IMR-90 (cell line): ENCODE data around the gene CUTC. TPM values are rescaled to one million over a fixed set of nuclear protein-coding genes. Genes with fewer than 3 reads are reported as not detected.

Experiments
- ATAC-seq: fragments of 200-7000 bp; cut with Tn5 transposase; 2 replicates; pipeline ENCODE4 v1.9.1; 2020; ENCODE audit warnings: low read depth, mild to moderate bottlenecking, moderate library complexity
- BruUV-seq: library from RNA; stranded (reverse); fragments of 400-500 nt; replicated peaks from 2 replicates; lab custom pipeline; 2021; lab: Mats Ljungman, UMichigan
- CTCF ChIA-PET: fragments of 300-600 bp; formaldehyde crosslinking; extraction: SDS; loops from one replicate; lab custom pipeline; 2021; ENCODE audit warnings: antibody characterized with exemption; lab: Yijun Ruan, JAX
- POLR2A ChIA-PET: fragments of 300-600 bp; sonication (Branson Sonifier 250); formaldehyde crosslinking; loops from one replicate; lab custom pipeline; 2022; ENCODE audit warnings: antibody characterized with exemption; ENCODE audit not compliant: unreplicated experiment; lab: Charles Lee
- DNase-seq: peaks from one replicate; pipeline ENCODE4 v3.0.0; 2013
- H2AFZ ChIP-seq: replicated peaks from 2 replicates; pipeline ENCODE3; 2013; ENCODE audit warnings: low read length, mild to moderate bottlenecking; ENCODE audit not compliant: poor library complexity
- H2AK5ac ChIP-seq: 2 replicates; pipeline ENCODE4 v1.6.1; 2013; ENCODE audit warnings: low read depth, low read length, inconsistent platforms
- H2AK9ac ChIP-seq: replicated peaks from 2 replicates; pipeline ENCODE3; 2013; ENCODE audit warnings: mild to moderate bottlenecking, low read depth, low read length, moderate library complexity; ENCODE audit not compliant: poor library complexity
- H2BK120ac ChIP-seq: 2 replicates; pipeline ENCODE4 v1.6.1; 2013; ENCODE audit warnings: low read depth, low read length, inconsistent platforms
- H2BK15ac ChIP-seq: 3 replicates; pipeline ENCODE4 v1.6.1; 2013; ENCODE audit warnings: low read depth, low read length, inconsistent platforms
- H2BK20ac ChIP-seq: 2 replicates; pipeline ENCODE4 v1.6.1; 2013; ENCODE audit warnings: low read depth, mild to moderate bottlenecking, inconsistent platforms, low read length, moderate library complexity
- H2BK5ac ChIP-seq: 2 replicates; pipeline ENCODE4 v1.6.1; 2013; ENCODE audit warnings: mild to moderate bottlenecking, low read depth, low read length, inconsistent platforms; ENCODE audit not compliant: poor library complexity, severe bottlenecking
- H3K14ac ChIP-seq: replicated peaks from 2 replicates; pipeline ENCODE4 v1.6.1; 2013; ENCODE audit warnings: low read depth, low read length, inconsistent platforms
- H3K18ac ChIP-seq: 2 replicates; pipeline ENCODE4 v1.6.1; 2013; ENCODE audit warnings: low read depth, low read length, control low read depth
- H3K23ac ChIP-seq: 2 replicates; pipeline ENCODE4 v1.6.1; 2013; ENCODE audit warnings: low read depth, low read length, inconsistent platforms
- H3K27ac ChIP-seq: 2 replicates; pipeline ENCODE4 v1.5.1; 2013; ENCODE audit warnings: mild to moderate bottlenecking, control low read depth, low read length; ENCODE audit not compliant: insufficient read depth
- H3K27me3 ChIP-seq: 2 replicates; pipeline ENCODE4 v1.6.1; 2013; ENCODE audit warnings: low read length; ENCODE audit not compliant: control insufficient read depth, insufficient read depth
- H3K36me3 ChIP-seq: 2 replicates; pipeline ENCODE4 v1.6.1; 2013; ENCODE audit warnings: low read length, mixed read lengths; ENCODE audit not compliant: control insufficient read depth, insufficient read depth
- H3K4ac ChIP-seq: 2 replicates; pipeline ENCODE4 v1.6.1; 2013; ENCODE audit warnings: low read depth, low read length, inconsistent platforms
- H3K4me1 ChIP-seq: 2 replicates; pipeline ENCODE4 v1.6.1; 2013; ENCODE audit warnings: low read length, mixed read lengths; ENCODE audit not compliant: control insufficient read depth, insufficient read depth
- H3K4me2 ChIP-seq: 2 replicates; pipeline ENCODE4 v1.6.1; 2013; ENCODE audit warnings: low read depth, mild to moderate bottlenecking, control low read depth, low read length, moderate library complexity
- H3K4me3 ChIP-seq: 2 replicates; pipeline ENCODE4 v1.5.1; 2013; ENCODE audit warnings: low read depth, mild to moderate bottlenecking, control low read depth, low read length, moderate library complexity; ENCODE audit not compliant: insufficient read depth
- H3K56ac ChIP-seq: 2 replicates; pipeline ENCODE4 v1.6.1; 2013; ENCODE audit warnings: low read length, inconsistent platforms; ENCODE audit not compliant: insufficient read depth; ENCODE audit errors: extremely low read depth
- H3K79me1 ChIP-seq, 2 experiments: 2 replicates each; pipeline ENCODE4 v1.6.1; 2013; ENCODE audit warnings: low read length in 2 of 2, inconsistent platforms in 1 of 2, low read depth in 1 of 2
- H3K9ac ChIP-seq: 2 replicates; pipeline ENCODE4 v1.6.1; 2013; ENCODE audit warnings: low read depth, low read length, control low read depth
- H3K9me1 ChIP-seq: 2 replicates; pipeline ENCODE4 v1.6.1; 2013; ENCODE audit warnings: low read length, inconsistent platforms; ENCODE audit not compliant: insufficient read depth
- H3K9me3 ChIP-seq: 2 replicates; pipeline ENCODE4 v1.6.1; 2013; ENCODE audit warnings: low read length; ENCODE audit not compliant: control insufficient read depth, insufficient read depth
- H4K20me1 ChIP-seq: 2 replicates; pipeline ENCODE4 v1.6.1; 2013; ENCODE audit warnings: low read length, inconsistent platforms; ENCODE audit not compliant: insufficient read depth
- H4K5ac ChIP-seq: 2 replicates; pipeline ENCODE4 v1.6.1; 2013; ENCODE audit warnings: mild to moderate bottlenecking, low read depth, low read length, control low read depth
- H4K8ac ChIP-seq, 2 experiments: 2 replicates each; pipeline ENCODE4 v1.6.1; 2013; ENCODE audit warnings: low read depth in 2 of 2, low read length in 2 of 2, control low read depth in 1 of 2, inconsistent platforms in 1 of 2
- H4K91ac ChIP-seq: 2 replicates; pipeline ENCODE4 v1.6.1; 2013; ENCODE audit warnings: low read depth, low read length, inconsistent platforms; ENCODE audit not compliant: insufficient read depth
- BHLHE40 ChIP-seq: fragments of 150-350 bp; IDR thresholded peaks from 2 replicates; pipeline ENCODE4 v1.6.1; 2016; ENCODE audit warnings: mild to moderate bottlenecking, low read depth, low read length
- CEBPB ChIP-seq: IDR thresholded peaks from 2 replicates; pipeline ENCODE4 v1.6.1; 2012; ENCODE audit warnings: low read depth, low read length, improper control_type of control experiment
- CHD1 ChIP-seq: IDR thresholded peaks from 2 replicates; pipeline ENCODE4 v1.6.1; 2012; ENCODE audit warnings: low read depth, low read length, improper control_type of control experiment
- CTCF ChIP-seq: conservative IDR thresholded peaks from 2 replicates; pipeline ENCODE4 v1.5.1; 2012; ENCODE audit warnings: mild to moderate bottlenecking, low read depth, low read length, improper control_type of control experiment
- ELK1 ChIP-seq: fragments of 150-350 bp; IDR thresholded peaks from 2 replicates; pipeline ENCODE4 v1.6.1; 2016; ENCODE audit warnings: low read depth, mild to moderate bottlenecking, low read length, moderate library complexity, borderline replicate concordance
- FOS ChIP-seq: fragments of 150-350 bp; IDR thresholded peaks from 2 replicates; pipeline ENCODE4 v1.6.1; 2016; ENCODE audit warnings: low read depth, low read length
- MAFK ChIP-seq: IDR thresholded peaks from 2 replicates; pipeline ENCODE4 v1.6.1; 2012; ENCODE audit warnings: low read depth, low read length, improper control_type of control experiment
- MAZ ChIP-seq: IDR thresholded peaks from 2 replicates; pipeline ENCODE4 v1.6.1; 2012; ENCODE audit warnings: low read depth, mild to moderate bottlenecking, low read length, improper control_type of control experiment, moderate library complexity, borderline replicate concordance
- MXI1 ChIP-seq: IDR thresholded peaks from 2 replicates; pipeline ENCODE4 v1.6.1; 2012; ENCODE audit warnings: low read depth, mild to moderate bottlenecking, low read length, moderate library complexity, borderline replicate concordance
- NFE2L2 ChIP-seq: fragments of 150-350 bp; IDR thresholded peaks from 2 replicates; pipeline ENCODE4 v1.6.1; 2016; ENCODE audit warnings: low read depth, mild to moderate bottlenecking, low read length
- POLR2A ChIP-seq: IDR thresholded peaks from 2 replicates; pipeline ENCODE4 v1.6.1; 2012; ENCODE audit warnings: mild to moderate bottlenecking, low read depth, low read length
- RAD21 ChIP-seq: IDR thresholded peaks from 2 replicates; pipeline ENCODE4 v1.6.1; 2012; ENCODE audit warnings: low read length, improper control_type of control experiment
- SMC3 ChIP-seq: fragments of 150-350 bp; IDR thresholded peaks from 2 replicates; pipeline ENCODE4 v1.6.1; 2016; ENCODE audit warnings: low read depth, mild to moderate bottlenecking, antibody characterized with exemption, low read length, moderate library complexity
- USF2 ChIP-seq: fragments of 150-350 bp; IDR thresholded peaks from 2 replicates; pipeline ENCODE4 v1.6.1; 2017; ENCODE audit warnings: mild to moderate bottlenecking, antibody characterized with exemption, low read length, low read depth
- WGBS, 2 experiments: methylation state at CpG; one replicate each; pipeline versions ENCODE4 v1.1.5 to v1.1.7; 2013; ENCODE audit warnings: missing lambda C conversion rate in 2 of 2; ENCODE audit not compliant: insufficient read length in 1 of 2; ENCODE audit errors: extremely low coverage in 2 of 2; 5-methylcytosine and 5-hydroxymethylcytosine counted together
- dilution Hi-C: fragments of 300-500 bp; cut with HindIII; formaldehyde crosslinking; loops from one replicate; pipeline ENCODE4 v1.14.3; 2018; ENCODE audit warnings: low sequenced_read_pairs; ENCODE audit not compliant: unreplicated experiment
- in situ Hi-C: fragments of 300-500 bp; cut with MboI; formaldehyde crosslinking; loops from 3 replicates; pipeline ENCODE4 v1.14.3; 2019; ENCODE audit warnings: low sequenced_read_pairs, inconsistent platforms, mixed read lengths
- intact Hi-C: fragments of 100-400 bp; cut with micrococcal nuclease; formaldehyde crosslinking; loops from 2 replicates; pipeline ENCODE4 v1.10.0; 2022
- polyA plus RNA-seq, 3 experiments: library from polyadenylated mRNA; depleted of rRNA; stranded (reverse); fragments of >200 nt; gene quantifications; 2 replicates each; pipeline ENCODE4 v1.2.3, GENCODE V29; 2012; ENCODE audit warnings: low replicate concordance in 1 of 3
- total RNA-seq: library from RNA; depleted of rRNA; stranded (reverse); fragments of >200 nt; gene quantifications from 2 replicates; pipeline ENCODE4 v1.2.3, GENCODE V29; 2012

Gene CUTC
- total and polyA plus RNA-seq, 2 of the 4 experiments (the other 2 are of a cell fraction): 7.0 to 10.2 TPM

- no peak overlapping the region for H3K18ac ChIP-seq
- no peaks in the 10 kb centered on the region for H4K20me1 ChIP-seq
- H4K8ac ChIP-seq: no peak overlapping the region
- H3K4ac ChIP-seq: no peak overlapping the region
- no peak overlapping the region for H3K4me3 ChIP-seq
- no peak overlapping the region for H3K23ac ChIP-seq
- no peak overlapping the region for H2BK5ac ChIP-seq
- ChIA-PET POLR2A (no interaction called here), CTCF (no interaction called here)
- no peak overlapping the region for H4K91ac ChIP-seq
- no TSS peak for BruUV-seq
- no peaks in the 10 kb centered on the region for H3K9me1 ChIP-seq
- H3K9ac ChIP-seq: no peak overlapping the region
- DNase-seq (no peak), ATAC-seq (no peak)
- H2AK5ac ChIP-seq: no peak overlapping the region
- H2AK9ac ChIP-seq: no peak overlapping the region
- intact Hi-C loops: no loop called here
- H2BK120ac ChIP-seq: no peak overlapping the region
- no peak overlapping the region for H3K27ac ChIP-seq
- H3K14ac ChIP-seq: no peak overlapping the region
- H2BK15ac ChIP-seq: no peak overlapping the region
- H2BK20ac ChIP-seq: no peak overlapping the region
- in situ Hi-C loops: no loop called here
- H3K56ac ChIP-seq: no peak overlapping the region
- 100% methylated on average over 1 of the region's 4 CpGs; no CpG with 5 or more reads in 1 of the 2 experiments for WGBS, 2 experiments
- H3K27me3 ChIP-seq: no peaks in the 10 kb centered on the region
- peaks cover 6% of the 10 kb centered on the region for H3K4me1 ChIP-seq
- H2AFZ ChIP-seq: no peak overlapping the region
- H3K9me3 ChIP-seq: no peaks in the 10 kb centered on the region
- dilution Hi-C loops: no loop called here
- H3K4me2 ChIP-seq: no peak overlapping the region
- TF ChIP-seq CHD1 (no peak), MXI1 (no peak), MAFK (no peak), SMC3 (no peak), ELK1 (no peak), CEBPB (no peak), NFE2L2 (no peak), FOS (no peak), BHLHE40 (no peak), USF2 (no peak), CTCF (no peak), POLR2A (no peak), MAZ (no peak), RAD21 (no peak)
- H4K5ac ChIP-seq: no peak overlapping the region
- no peaks in the 10 kb centered on the region for H3K36me3 ChIP-seq
- no peaks in the 10 kb centered on the region for H3K79me1 ChIP-seq
Observed at GRCh38 chr10:99770408-99771045, 38.5 kb downstream of the CUTC start.
